HG03060 (cell line): ENCODE data around the gene SERPINB1.
"Not testable (repeated sequence)": the region's sequence is repeated elsewhere in the genome, so short reads cannot be mapped to it uniquely, and the experiment has no call there.

ENCODE experiments used
- ATAC-seq: cut with Tn5 transposase; IDR thresholded peaks from one replicate; pipeline ENCODE4 v1.9.1; 2021; ENCODE audit warnings: low read depth, moderate number of reproducible peaks; ENCODE audit not compliant: unreplicated experiment

SERPINB1 gene

DNA sequence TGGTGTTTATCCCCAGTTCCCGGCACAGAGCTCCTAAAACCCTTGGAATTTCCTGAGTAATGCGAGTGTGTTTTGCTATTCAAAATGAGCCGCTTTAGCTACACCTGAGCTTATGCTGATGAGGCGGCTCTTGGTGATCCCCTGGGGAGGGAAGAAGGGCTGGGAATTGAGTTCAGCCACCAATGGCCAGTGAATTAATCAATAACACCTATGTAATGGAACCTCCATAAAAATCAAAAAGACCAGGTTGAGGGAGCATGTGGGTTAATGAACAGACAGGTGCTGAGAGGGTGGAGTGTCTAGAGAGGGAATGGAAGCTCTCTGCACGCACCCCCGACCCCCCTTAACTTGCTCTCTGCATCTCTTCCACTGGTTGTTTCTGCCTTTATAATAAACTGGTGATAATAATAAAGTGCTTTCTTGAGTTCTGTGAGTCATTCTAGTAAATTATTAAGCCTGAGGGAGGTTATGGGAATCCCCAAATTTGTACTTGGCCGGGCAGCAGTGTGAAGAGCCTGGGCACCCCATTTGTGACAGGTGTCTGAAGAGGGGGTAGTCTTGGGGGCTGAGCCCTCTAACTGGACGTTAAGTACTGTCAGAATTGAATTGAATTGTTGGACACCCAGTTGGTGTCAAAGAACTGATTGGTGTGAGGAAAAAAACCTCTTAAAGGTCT lies 24.6 kb upstream of the SERPINB1 start:
- peak; percentile 30 for ATAC-seq

- no peak for ATAC-seq
Observed at GRCh38 chr6:2865694-2866151, 24.1 kb upstream of the SERPINB1 start.

DNA sequence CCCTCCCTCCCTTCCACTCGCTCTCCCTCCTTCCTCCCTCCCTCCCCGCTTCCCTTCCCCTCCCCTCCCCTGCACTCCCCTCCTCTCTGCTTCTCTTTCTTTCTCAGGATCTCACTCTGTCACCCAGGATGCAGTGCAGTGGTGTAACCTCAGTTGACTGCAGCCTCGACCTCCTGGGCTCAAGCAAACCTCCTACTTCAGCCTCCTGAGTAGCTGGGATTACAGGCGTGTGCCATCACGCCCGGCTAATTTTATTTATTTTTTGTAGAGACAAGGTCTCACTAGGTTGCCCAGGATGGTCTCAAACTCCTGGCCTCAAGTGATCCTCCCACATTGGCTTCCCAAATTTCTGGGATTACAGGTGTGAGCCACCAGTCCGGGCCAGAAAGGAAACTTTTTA lies 23.6 kb upstream of the SERPINB1 start:
- no peak for ATAC-seq

DNA sequence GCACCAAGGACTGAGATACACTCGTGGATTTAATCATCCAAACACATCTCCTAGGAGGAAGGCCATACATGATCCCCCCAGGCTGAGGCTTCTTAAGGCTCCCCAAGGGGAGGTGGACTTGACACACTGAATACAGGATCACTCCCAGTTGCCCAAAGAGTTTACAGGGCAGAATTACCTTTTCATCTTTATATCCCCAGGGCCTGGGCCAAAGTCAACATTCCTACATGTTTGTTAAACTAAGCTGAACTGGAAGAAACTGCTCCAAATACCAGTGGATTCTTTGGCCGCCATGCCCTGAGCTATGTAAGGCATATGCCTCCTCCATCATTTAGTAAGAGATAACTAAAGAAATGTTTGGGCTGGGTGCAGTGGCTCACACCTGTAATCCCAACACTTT lies 22.2 kb upstream of the SERPINB1 start:
- ATAC-seq: no peak

- ATAC-seq: peak; percentile 49
Observed at GRCh38 chr6:2862712-2863181, 21.1 kb upstream of the SERPINB1 start.

GRCh38 chr6:2861822-2862164 lies 20.1 kb upstream of the SERPINB1 start:
- no peak for ATAC-seq

- ATAC-seq: no peak
Observed at GRCh38 chr6:2861060-2861821, 19.6 kb upstream of the SERPINB1 start.

DNA sequence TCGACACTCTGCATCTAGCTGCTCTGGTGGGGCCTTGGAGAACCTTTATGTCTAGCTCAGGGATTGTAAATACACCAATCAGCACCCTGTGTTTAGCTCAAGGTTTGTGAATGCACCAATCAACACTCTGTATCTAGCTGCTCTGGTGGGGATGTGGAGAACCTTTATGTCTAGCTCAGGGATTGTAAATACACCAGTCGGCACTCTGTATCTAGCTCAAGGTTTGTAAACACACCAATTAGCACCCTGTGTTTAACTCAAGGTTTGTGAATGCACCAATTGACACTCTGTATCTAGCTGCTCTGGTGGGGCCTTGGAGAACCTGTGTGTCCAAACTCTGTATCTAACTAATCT lies 19.0 kb upstream of the SERPINB1 start:
- not testable (repeated sequence) for ATAC-seq

- not testable (repeated sequence) for ATAC-seq
Observed at GRCh38 chr6:2859798-2860705, 18.4 kb upstream of the SERPINB1 start.

DNA sequence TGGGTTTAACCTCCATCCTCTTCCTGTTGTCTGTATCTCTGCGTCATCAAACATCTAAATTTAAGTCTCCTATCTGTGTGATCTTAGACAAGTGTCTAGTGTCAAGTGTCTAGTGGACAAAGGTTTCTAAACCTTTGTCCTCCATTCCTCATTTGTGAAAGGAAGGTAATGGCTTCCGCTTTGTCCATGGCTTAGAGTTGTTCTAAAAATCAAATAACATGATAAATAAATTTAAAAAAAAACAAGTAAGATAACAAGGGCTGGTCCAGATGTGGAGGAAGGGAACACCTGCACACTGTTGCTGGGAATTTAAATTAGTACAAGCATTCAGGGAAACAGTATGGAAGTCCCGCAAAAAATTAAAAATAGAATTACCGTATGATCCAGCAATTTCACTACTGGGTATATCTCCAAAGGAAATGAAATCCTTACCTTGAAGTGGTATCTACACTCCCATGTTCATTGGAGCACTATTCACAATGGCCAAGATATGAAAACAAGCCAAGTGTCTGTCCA lies 17.6 kb upstream of the SERPINB1 start:
- ATAC-seq: no peak

- no peak for ATAC-seq
Observed at GRCh38 chr6:2857580-2858337, 16.1 kb upstream of the SERPINB1 start.

DNA sequence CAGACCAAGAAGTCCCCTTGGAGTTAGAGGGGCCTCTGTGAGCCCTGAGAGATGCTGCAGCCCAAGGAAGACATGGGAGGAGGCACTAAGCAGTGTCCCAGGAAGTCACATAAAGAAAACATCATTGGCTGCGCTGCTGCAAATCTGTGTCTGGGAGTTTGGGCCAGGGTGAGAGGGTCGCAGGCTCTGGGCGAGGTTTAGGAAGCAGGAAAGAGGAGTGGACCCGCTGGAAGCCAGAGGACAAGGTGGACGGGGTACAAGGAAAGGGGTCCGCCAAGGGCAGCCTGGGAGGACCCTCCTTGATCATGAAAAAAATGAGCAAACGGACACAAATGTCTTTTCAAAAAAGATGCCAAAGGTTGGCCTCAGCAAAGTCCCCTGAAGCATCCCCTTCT lies 15.5 kb upstream of the SERPINB1 start:
- ATAC-seq: no peak

GRCh38 chr6:2855061-2855519 lies 13.4 kb upstream of the SERPINB1 start:
- ATAC-seq: no peak

GRCh38 chr6:2854396-2854982 lies 12.8 kb upstream of the SERPINB1 start:
- no peak for ATAC-seq

GRCh38 chr6:2853769-2854395 lies 12.2 kb upstream of the SERPINB1 start:
- no peak for ATAC-seq

GRCh38 chr6:2853378-2853768 lies 11.7 kb upstream of the SERPINB1 start:
- ATAC-seq: not testable (repeated sequence)

DNA sequence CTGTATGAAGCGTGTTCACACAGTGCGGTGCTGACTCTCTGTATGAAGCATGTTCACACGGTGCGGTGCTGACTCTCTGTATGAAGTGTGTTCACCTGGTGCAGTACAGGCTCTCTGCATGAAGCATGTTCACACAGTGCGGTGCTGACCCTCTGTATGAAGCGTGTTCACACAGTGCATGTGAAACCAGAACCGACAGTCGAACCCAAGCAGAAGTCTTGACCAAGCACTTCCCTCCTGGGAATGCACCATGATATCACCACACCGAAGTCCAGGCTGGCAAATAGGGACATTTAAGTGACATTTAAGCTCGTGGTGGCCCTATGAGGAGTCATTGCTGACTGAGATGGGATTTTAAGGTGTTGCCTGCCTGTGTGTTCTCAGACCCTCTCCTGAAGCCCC lies 11.3 kb upstream of the SERPINB1 start:
- no peak for ATAC-seq

- no peak for ATAC-seq
Observed at GRCh38 chr6:2852514-2852855, 10.8 kb upstream of the SERPINB1 start.
